Keratinocyte (primary cell): Measurements from ENCODE around the gene TEX47. TPM values are rescaled to one million over a fixed set of nuclear protein-coding genes. Genes with fewer than 3 reads are reported as not detected.

Experiments used
- DNase-seq: peaks from one replicate; pipeline ENCODE4 v3.0.0-alpha.2; 2011; ENCODE audit warnings: low read depth, missing footprints, low spot score
- FAIRE-seq: peaks from 2 replicates; lab custom pipeline; 2011; peaks lifted over from hg19 to GRCh38; lab: Jason Lieb, UNC
- H2AFZ ChIP-seq: 2 replicates; pipeline ENCODE4 v1.6.0; 2012; ENCODE audit warnings: low read length, control low read depth, inconsistent platforms; ENCODE audit not compliant: control insufficient read depth
- H3K27ac ChIP-seq: 2 replicates; pipeline ENCODE4 v1.5.1; 2011; ENCODE audit warnings: low read length; ENCODE audit not compliant: control insufficient read depth, insufficient read depth
- H3K27me3 ChIP-seq: 3 replicates; pipeline ENCODE4 v1.6.0; 2011; ENCODE audit warnings: low read length; ENCODE audit not compliant: control insufficient read depth, insufficient read depth; ENCODE audit errors: extremely low read depth
- H3K36me3 ChIP-seq, 2 experiments: 2 replicates in 1 of 2; 3 replicates in 1 of 2; pipeline ENCODE4 v1.5.1; 2011; ENCODE audit warnings: low read length in 2 of 2, mild to moderate bottlenecking in 1 of 2; ENCODE audit not compliant: control insufficient read depth in 2 of 2, insufficient read depth in 2 of 2; ENCODE audit errors: extremely low read depth in 1 of 2
- H3K4me1 ChIP-seq: 3 replicates; pipeline ENCODE4 v1.5.1; 2011; ENCODE audit warnings: low read length; ENCODE audit not compliant: control insufficient read depth, insufficient read depth; ENCODE audit errors: extremely low read depth
- H3K4me2 ChIP-seq: 3 replicates; pipeline ENCODE4 v1.6.0; 2011; ENCODE audit warnings: low read depth, low read length; ENCODE audit not compliant: control insufficient read depth, insufficient read depth; ENCODE audit errors: extremely low read depth
- H3K4me3 ChIP-seq, 3 experiments: fragments of 200-600 bp in 1 of 3; sonication (generic) in 1 of 3; 2 replicates in 2 of 3; 3 replicates in 1 of 3; pipeline ENCODE4 v1.5.1; 2011 to 2016; ENCODE audit warnings: low read length in 3 of 3, mild to moderate bottlenecking in 3 of 3, control low read depth in 2 of 3, inconsistent platforms in 1 of 3, low read depth in 1 of 3, mixed read lengths in 1 of 3, mixed run types in 1 of 3, moderate library complexity in 1 of 3; ENCODE audit not compliant: control insufficient read depth in 2 of 3, insufficient read depth in 2 of 3; ENCODE audit errors: extremely low read depth in 1 of 3
- H3K79me2 ChIP-seq: 2 replicates; pipeline ENCODE4 v1.6.0; 2012; ENCODE audit warnings: low read length; ENCODE audit not compliant: control insufficient read depth, insufficient read depth
- H3K9ac ChIP-seq: 3 replicates; pipeline ENCODE4 v1.6.0; 2011; ENCODE audit warnings: low read length; ENCODE audit not compliant: control insufficient read depth, insufficient read depth; ENCODE audit errors: extremely low read depth
- H3K9me1 ChIP-seq: 3 replicates; pipeline ENCODE4 v1.6.0; 2011; ENCODE audit warnings: low read length; ENCODE audit not compliant: control insufficient read depth, insufficient read depth; ENCODE audit errors: extremely low read depth
- H3K9me3 ChIP-seq: 2 replicates; pipeline ENCODE4 v1.5.1; 2012; ENCODE audit warnings: low read depth, low read length; ENCODE audit not compliant: control insufficient read depth
- H4K20me1 ChIP-seq: 3 replicates; pipeline ENCODE4 v1.6.0; 2011; ENCODE audit warnings: low read length; ENCODE audit not compliant: control insufficient read depth, insufficient read depth; ENCODE audit errors: extremely low read depth
- EZH2 ChIP-seq: IDR thresholded peaks from one replicate; pipeline ENCODE4 v1.6.1; 2012; ENCODE audit warnings: inconsistent platforms, mild to moderate bottlenecking, low read length, moderate library complexity
- dilution Hi-C: fragments of 300-500 bp; cut with MboI; formaldehyde crosslinking; loops from one replicate; pipeline ENCODE4 v1.7.0; 2020; ENCODE audit warnings: low sequenced_read_pairs; ENCODE audit not compliant: extremely low pct_ligation_motif_present
- polyA plus RNA-seq, 5 experiments: library from polyadenylated mRNA; depleted of rRNA in 3 of 5; stranded (reverse) in 3 of 5; stranded (forward) in 1 of 5; unstranded in 1 of 5; fragments of >200 nt; gene quantifications; 1 replicate in 1 of 5; 2 replicates in 3 of 5; 3 replicates in 1 of 5; pipeline versions ENCODE4 v1.2.1 to v1.2.3, GENCODE V29; 2011 to 2012; ENCODE audit warnings: missing spikeins in 2 of 5, low read depth in 1 of 5, low replicate concordance in 1 of 5
- TF ChIP-seq, protein P1 (sequence below), 3 experiments: IDR thresholded peaks in 1 of 3; conservative IDR thresholded peaks in 1 of 3; optimal IDR thresholded peaks in 1 of 3; 2 replicates in 2 of 3; 3 replicates in 1 of 3; pipeline versions ENCODE3 to v1.5.1; 2011; ENCODE audit warnings: low read length in 3 of 3, mild to moderate bottlenecking in 3 of 3, moderate library complexity in 2 of 3, control low read depth in 1 of 3, inconsistent platforms in 1 of 3; ENCODE audit not compliant: insufficient read depth in 2 of 3; ENCODE audit errors: extremely low read depth in 1 of 3

TEX47 gene
- polyA plus RNA-seq, 1 donor (not counting 4 experiments of a cell fraction or from before 2014, with no cell fraction given), result not detected

DNA sequence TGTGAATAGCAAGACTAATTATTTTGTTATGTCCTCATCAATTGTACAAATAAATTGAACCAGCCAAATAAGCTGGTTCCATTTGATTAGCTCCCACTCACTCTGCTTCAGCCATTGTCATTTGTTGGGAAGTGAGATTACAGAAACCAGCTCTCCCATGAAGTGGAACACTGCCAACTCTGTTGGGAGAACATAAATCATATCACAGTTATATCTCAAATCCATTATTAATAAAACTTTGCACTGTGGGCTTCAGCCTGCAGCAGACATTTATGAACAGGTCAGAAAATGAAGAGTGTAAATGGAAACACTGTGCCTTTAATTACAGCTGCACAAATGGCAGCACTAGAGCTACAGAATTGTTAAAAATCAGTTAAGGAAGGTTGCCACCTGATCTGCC lies 46.7 kb upstream of the TEX47 start:
- H3K4me2 ChIP-seq, result no peak overlapping the region
- dilution Hi-C loops, result no loop called here
- FAIRE-seq (no peak), DNase-seq (no peak)
- no peak for TF ChIP-seq EZH2
- TF ChIP-seq, protein P1, sequence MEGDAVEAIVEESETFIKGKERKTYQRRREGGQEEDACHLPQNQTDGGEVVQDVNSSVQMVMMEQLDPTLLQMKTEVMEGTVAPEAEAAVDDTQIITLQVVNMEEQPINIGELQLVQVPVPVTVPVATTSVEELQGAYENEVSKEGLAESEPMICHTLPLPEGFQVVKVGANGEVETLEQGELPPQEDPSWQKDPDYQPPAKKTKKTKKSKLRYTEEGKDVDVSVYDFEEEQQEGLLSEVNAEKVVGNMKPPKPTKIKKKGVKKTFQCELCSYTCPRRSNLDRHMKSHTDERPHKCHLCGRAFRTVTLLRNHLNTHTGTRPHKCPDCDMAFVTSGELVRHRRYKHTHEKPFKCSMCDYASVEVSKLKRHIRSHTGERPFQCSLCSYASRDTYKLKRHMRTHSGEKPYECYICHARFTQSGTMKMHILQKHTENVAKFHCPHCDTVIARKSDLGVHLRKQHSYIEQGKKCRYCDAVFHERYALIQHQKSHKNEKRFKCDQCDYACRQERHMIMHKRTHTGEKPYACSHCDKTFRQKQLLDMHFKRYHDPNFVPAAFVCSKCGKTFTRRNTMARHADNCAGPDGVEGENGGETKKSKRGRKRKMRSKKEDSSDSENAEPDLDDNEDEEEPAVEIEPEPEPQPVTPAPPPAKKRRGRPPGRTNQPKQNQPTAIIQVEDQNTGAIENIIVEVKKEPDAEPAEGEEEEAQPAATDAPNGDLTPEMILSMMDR (optimal IDR thresholded peaks at IDR 0.05 in 1 of 3, IDR thresholded peaks at IDR 0.05 in 1 of 3, conservative IDR thresholded peaks at IDR 0.05 in 1 of 3; ENCODE audit: extremely low read depth in 1 of 3, insufficient read depth in 2 of 3, low read length in 3 of 3), result no peak
- H4K20me1 ChIP-seq, result no peaks in the 10 kb centered on the region
- no peaks in the 10 kb centered on the region for H3K36me3 ChIP-seq
- H3K27me3 ChIP-seq, result no peaks in the 10 kb centered on the region
- no peak overlapping the region for H2AFZ ChIP-seq
- H3K4me3 ChIP-seq, result no peak overlapping the region
- no peaks in the 10 kb centered on the region for H3K79me2 ChIP-seq
- H3K9me1 ChIP-seq, result no peaks in the 10 kb centered on the region
- no peaks in the 10 kb centered on the region for H3K4me1 ChIP-seq
- H3K9me3 ChIP-seq, result no peaks in the 10 kb centered on the region
- no peak overlapping the region for H3K9ac ChIP-seq
- no peak overlapping the region for H3K27ac ChIP-seq

DNA sequence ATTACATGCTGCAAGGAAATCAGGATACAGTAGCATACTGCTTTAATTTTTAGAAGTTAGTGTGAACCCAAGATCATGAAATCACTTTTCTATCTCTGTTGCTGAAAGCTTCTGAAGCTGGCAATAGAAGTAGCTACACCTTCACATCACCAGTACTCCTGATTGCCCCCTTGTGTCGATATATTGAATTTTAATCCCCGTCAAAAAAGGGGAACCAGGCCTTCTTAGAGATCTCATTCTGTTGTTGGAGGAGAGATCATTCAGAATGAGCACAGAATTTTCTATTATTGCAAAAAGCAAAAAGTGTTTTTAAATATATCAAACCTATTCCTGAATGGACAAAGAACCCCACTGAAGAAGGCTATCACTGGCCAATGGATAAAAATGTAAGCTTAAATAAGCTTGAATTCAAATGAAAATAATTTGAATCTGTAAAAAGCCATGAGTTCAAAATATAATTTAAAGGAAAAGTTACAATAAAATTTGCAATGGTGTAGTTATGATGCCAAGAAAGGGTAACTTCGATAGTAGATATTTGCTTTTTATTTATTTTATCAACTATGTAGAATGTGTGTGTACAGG lies 39.7 kb upstream of the TEX47 start:
- Histone ChIP-seq H3K79me2 (no peaks in the 10 kb centered on the region), H3K4me2 (no peak overlapping the region), H3K4me3 (no peak overlapping the region), H2AFZ (no peak overlapping the region), H3K9ac (no peak overlapping the region), H3K27ac (no peak overlapping the region), H3K9me1 (no peaks in the 10 kb centered on the region), H3K4me1 (no peaks in the 10 kb centered on the region), H3K27me3 (no peaks in the 10 kb centered on the region), H4K20me1 (no peaks in the 10 kb centered on the region), H3K36me3 (no peaks in the 10 kb centered on the region), H3K9me3 (no peaks in the 10 kb centered on the region)
- no peak for FAIRE-seq
- DNase-seq, result peak; percentile 0
- TF ChIP-seq EZH2, result no peak
- TF ChIP-seq, protein P1 (optimal IDR thresholded peaks at IDR 0.05 in 1 of 3, IDR thresholded peaks at IDR 0.05 in 1 of 3, conservative IDR thresholded peaks at IDR 0.05 in 1 of 3; ENCODE audit: extremely low read depth in 1 of 3, insufficient read depth in 2 of 3, low read length in 3 of 3), result peak; percentile 39 to 46 (median 39)
- dilution Hi-C loops, result no loop called here
